ENCODE results near the gene DNAH6.
"Not testable (repeated sequence)": the region's sequence is repeated elsewhere in the genome, so short reads cannot be mapped to it uniquely, and the experiment has no call there.

Gene DNAH6

DNA sequence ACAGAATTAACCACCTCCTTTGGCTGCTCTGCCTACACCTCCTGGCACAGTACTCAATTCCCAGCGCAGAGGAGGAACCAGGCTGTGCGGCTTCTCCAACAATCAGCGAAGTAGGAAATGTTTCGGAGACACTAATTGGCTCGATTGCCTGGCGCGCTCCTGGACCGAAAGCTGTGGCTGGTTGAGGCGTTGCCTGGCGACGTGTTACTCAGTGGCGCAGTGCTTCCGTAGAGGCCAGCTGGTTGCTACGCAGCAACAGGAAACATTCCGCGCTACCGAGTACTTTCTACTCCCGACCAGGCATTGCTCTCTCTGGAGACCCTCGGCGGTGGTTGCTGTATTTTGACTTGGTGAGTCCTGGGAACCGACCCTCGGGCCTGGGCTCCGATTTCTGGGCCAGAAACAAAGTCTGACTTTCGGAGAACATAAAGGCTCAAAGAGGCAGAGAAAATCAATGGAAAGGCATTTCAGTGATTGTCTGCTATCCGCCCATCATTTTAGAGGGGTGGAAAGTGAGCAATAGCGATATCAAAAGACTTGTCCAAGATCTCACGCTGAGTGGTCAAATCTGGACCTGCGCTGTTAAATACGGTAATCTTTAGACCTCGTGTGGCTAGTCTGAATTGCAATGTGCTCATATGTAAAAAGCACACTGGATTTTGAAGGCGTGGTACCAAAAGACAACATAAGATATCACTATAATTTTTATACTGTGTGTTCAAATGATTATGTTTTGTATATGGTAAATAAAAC, at the start of gene DNAH6:
DNAH6 (plus strand) TSS at position 265 of the 753 bp plus-strand sequence. CDS start 1,329 bp downstream, outside the sequence.
- Histone ChIP-seq H3K27me3 (no peaks in the 10 kb centered on the region), H3K9me3 (replicated peaks in 1 of 11) (peaks cover 6 to 23% (median 15%) of the 10 kb centered on the region in 11 experiments), H3K4me2 (peak within 1 kb of the TSS in 10 of 11 experiments; percentile 12 to 59 (median 30); a peak in 16 of 22 replicates), H3K9ac (peak within 1 kb of the TSS in 1 of 11 experiments; percentile 61; a peak in 1 of 22 replicates), H4K20me1 (no peaks in the 10 kb centered on the region), H3K27ac (peak within 1 kb of the TSS in 1 of 11 experiments; percentile 64; a peak in 1 of 22 replicates), H3K4me3 (peak within 1 kb of the TSS in 5 of 10 experiments; percentile 24 to 57 (median 34); a peak in 6 of 20 replicates), H3K4me1 (peaks cover 0 to 8% (median 3%) of the 10 kb centered on the region in 10 experiments; a peak in 7 of 20 replicates), H3K36me3 (no peaks in the 10 kb centered on the region; a peak in 1 of 22 replicates)
- TF ChIP-seq Cebpa-rat (IDR thresholded peaks at IDR 0.05): no peak

DNA sequence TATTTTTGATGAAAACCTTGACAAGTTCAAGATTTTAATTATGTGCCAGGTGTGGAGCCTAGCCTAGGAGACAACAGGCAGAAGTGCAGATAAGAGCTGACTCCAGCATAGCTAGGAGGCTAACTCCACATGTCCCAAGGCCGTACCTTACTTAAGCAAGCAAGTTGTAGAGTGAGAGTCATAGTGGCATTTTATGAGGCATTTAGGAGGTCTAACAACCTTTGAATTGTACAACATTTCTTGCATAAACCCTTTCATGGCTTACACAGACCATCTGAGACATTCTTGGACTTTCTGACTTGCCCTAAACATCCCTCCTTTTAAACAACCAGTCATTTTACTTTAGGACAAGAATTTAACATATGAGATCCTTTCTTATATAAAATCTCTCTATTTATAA, 48.9 kb upstream of the DNAH6 start:
- H3K4me2 ChIP-seq: no peak overlapping the region
- no peak overlapping the region for H3K9ac ChIP-seq
- H3K36me3 ChIP-seq: peaks cover 0 to 29% (median 22%) of the 10 kb centered on the region in 11 experiments; a peak in 14 of 22 replicates
- no peak overlapping the region for H3K27ac ChIP-seq
- H3K4me1 ChIP-seq: no peaks in the 10 kb centered on the region
- TF ChIP-seq Cebpa-rat (IDR thresholded peaks at IDR 0.05): no peak
- H3K27me3 ChIP-seq: no peaks in the 10 kb centered on the region
- H3K9me3 ChIP-seq (replicated peaks in 1 of 11): peaks cover 65 to 78% (median 71%) of the 10 kb centered on the region in 11 experiments
- H4K20me1 ChIP-seq: no peaks in the 10 kb centered on the region
- H3K4me3 ChIP-seq: no peak overlapping the region

DNA sequence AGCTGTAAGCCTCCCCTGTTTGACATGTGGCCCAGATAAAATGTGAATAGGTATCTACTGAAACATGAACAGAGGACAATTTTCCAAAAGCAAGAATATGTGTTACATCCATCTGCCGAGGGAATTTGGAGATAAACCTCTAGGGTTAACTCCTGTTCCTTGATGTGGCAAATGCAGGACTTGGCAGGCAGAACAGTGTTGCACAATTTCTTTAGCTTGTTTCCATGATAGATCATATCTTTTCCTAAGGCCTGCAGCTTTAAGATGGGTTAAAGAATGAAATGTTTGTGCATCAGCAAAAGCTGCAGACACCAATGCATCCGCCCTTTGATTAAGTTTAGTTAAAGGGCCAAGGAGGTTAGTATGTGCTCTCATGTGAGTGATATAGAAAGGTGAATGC, 43.9 kb upstream of the DNAH6 start:
- not testable (repeated sequence) for H3K27ac ChIP-seq, H3K4me1 ChIP-seq, H3K4me2 ChIP-seq, H3K27me3 ChIP-seq, H3K9ac ChIP-seq, H4K20me1 ChIP-seq, H3K4me3 ChIP-seq
- Histone ChIP-seq H3K9me3 (replicated peaks in 1 of 11) (peaks cover 66 to 93% (median 82%) of the 10 kb centered on the region in 11 experiments), H3K36me3 (peaks cover 0 to 36% (median 24%) of the 10 kb centered on the region in 11 experiments; a peak in 15 of 22 replicates)

DNA sequence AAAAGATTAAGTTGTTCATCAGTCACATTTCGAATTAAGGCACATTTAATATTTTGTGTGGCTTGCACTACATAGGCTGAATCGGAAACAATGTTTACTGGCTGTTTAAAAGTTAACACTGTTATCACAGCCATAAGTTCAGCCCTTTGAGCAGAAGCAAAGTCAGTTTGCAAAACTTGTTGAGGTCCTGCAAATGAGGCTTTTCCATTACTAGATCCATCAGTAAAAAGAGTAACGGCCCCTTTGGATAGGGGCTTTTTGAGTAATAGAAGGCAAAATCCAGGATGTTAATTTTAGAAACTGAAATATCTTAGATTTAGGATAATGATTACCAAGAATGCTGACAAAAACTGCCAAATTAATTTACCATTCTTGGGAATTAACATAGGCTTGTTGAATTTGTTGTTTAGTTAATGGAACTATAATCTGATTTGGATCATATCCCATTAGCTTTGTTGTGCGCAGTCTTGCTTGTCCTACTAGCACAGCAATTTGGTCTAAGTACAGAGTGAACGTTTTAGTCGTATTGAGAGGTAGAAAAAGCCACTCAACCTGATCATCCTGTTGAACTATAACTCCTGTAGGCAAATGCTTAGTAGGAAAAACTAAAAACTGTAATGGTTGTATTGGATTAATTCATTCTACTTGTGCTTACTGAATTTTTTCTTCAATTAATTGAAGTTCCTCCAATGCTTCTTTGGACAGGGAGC, 43.3 kb upstream of the DNAH6 start:
- H3K4me3 ChIP-seq: no peak overlapping the region
- H3K9ac ChIP-seq: no peak overlapping the region
- H3K4me1 ChIP-seq: no peaks in the 10 kb centered on the region
- H3K27ac ChIP-seq: no peak overlapping the region
- H3K27me3 ChIP-seq: no peaks in the 10 kb centered on the region
- peaks cover 0 to 42% (median 29%) of the 10 kb centered on the region in 11 experiments; a peak in 16 of 22 replicates for H3K36me3 ChIP-seq
- no peak overlapping the region for H3K4me2 ChIP-seq
- TF ChIP-seq Cebpa-rat (IDR thresholded peaks at IDR 0.05): no peak
- no peaks in the 10 kb centered on the region for H4K20me1 ChIP-seq
- peaks cover 68 to 95% (median 84%) of the 10 kb centered on the region in 11 experiments for H3K9me3 ChIP-seq (replicated peaks in 1 of 11)

- Histone ChIP-seq H3K9ac (no peak overlapping the region), H4K20me1 (no peaks in the 10 kb centered on the region), H3K4me3 (no peak overlapping the region), H3K9me3 (replicated peaks in 1 of 11) (peaks cover 68 to 94% (median 83%) of the 10 kb centered on the region in 11 experiments), H3K4me2 (no peak overlapping the region), H3K4me1 (no peaks in the 10 kb centered on the region), H3K27me3 (no peaks in the 10 kb centered on the region), H3K36me3 (peaks cover 0 to 42% (median 32%) of the 10 kb centered on the region in 11 experiments; a peak in 17 of 22 replicates), H3K27ac (no peak overlapping the region)
- TF ChIP-seq Cebpa-rat (IDR thresholded peaks at IDR 0.05): no peak
Observed at GRCh38 chr2:84474176-84474575, 42.1 kb upstream of the DNAH6 start.

DNA sequence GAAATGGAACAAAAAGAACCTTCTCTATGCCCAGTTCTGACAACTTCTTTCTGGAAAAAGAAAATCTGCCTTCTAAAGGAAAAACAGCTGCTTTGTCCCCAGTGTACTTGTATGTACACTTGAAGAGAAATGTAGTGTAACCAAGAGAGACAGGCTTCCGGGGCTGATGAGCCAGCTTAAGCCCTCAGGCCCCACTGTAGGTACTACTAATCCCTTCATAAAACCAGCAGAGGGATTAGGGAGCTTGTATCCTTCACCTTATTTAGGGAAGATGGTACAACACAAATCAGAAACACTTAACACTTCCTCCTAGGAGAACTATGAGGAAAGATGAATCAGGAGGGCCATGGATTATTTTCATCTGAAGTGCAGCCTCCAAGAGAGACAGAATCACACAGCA, 38.4 kb upstream of the DNAH6 start:
- peaks cover 0 to 27% (median 13%) of the 10 kb centered on the region in 11 experiments; a peak in 12 of 22 replicates for H3K36me3 ChIP-seq
- no peak for TF ChIP-seq Cebpa-rat (IDR thresholded peaks at IDR 0.05)
- H3K9ac ChIP-seq: no peak overlapping the region
- H3K4me2 ChIP-seq: no peak overlapping the region
- no peak overlapping the region for H3K4me3 ChIP-seq
- H3K27me3 ChIP-seq: no peaks in the 10 kb centered on the region
- no peak overlapping the region for H3K27ac ChIP-seq
- peaks cover 42 to 61% (median 50%) of the 10 kb centered on the region in 11 experiments for H3K9me3 ChIP-seq (replicated peaks in 1 of 11)
- no peaks in the 10 kb centered on the region for H4K20me1 ChIP-seq
- H3K4me1 ChIP-seq: peaks cover 0 to 13% (median 6%) of the 10 kb centered on the region in 10 experiments; a peak in 7 of 20 replicates

DNA sequence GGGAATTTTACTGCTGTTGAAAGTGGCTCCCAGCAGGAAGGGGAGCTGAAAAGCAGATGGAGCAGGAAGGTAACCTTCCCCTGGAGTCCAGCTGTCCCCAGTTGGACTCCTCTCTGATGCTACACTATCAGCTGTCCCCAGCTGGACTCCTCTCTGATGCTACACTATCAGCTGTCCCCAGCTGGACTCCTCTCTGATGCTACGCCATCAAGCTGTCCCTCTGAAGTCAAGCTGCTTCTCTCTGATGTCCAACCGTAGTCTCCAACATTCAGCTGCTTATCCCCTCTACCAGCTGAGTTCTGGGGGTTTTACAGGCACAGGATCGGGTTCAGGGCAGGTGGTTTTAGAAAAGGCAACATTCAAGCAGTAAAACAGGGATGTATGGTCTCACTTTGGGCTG, 37.4 kb upstream of the DNAH6 start:
- Histone ChIP-seq H4K20me1 (no peaks in the 10 kb centered on the region), H3K27me3 (no peaks in the 10 kb centered on the region), H3K4me1 (peaks cover 0 to 13% (median 6%) of the 10 kb centered on the region in 10 experiments; a peak in 7 of 20 replicates), H3K27ac (no peak overlapping the region), H3K4me3 (no peak overlapping the region), H3K9ac (no peak overlapping the region), H3K4me2 (no peak overlapping the region), H3K36me3 (peaks cover 0 to 27% (median 13%) of the 10 kb centered on the region in 11 experiments; a peak in 12 of 22 replicates), H3K9me3 (replicated peaks in 1 of 11) (peaks cover 42 to 58% (median 49%) of the 10 kb centered on the region in 11 experiments)
- no peak for TF ChIP-seq Cebpa-rat (IDR thresholded peaks at IDR 0.05)

DNA sequence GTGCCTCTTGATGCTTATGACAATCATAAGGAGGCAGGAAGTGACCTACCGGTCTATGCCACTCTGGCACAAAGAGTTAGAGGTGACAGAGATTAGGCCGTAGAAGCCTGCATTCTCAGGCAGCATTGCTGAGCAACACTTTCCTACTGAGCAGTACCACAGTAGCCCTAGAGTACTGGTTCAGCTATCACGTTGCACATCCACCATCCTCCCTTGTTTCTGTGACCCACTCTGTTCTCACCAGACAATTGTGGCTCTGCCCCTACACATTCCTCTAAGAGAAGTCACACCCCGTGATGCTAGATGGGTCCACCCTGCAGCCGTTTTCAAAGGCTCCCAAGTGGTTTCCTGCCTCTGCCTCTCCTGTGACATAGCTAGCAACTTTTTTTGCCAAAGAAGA, 34.6 kb upstream of the DNAH6 start:
- H3K27ac ChIP-seq: no peak overlapping the region
- peaks cover 0 to 13% (median 6%) of the 10 kb centered on the region in 10 experiments; a peak in 7 of 20 replicates for H3K4me1 ChIP-seq
- TF ChIP-seq Cebpa-rat (IDR thresholded peaks at IDR 0.05): no peak
- peak overlapping the region in 3 of 11 experiments; percentile 6 to 38 (median 16); a peak in 3 of 22 replicates for H3K4me2 ChIP-seq
- H3K9me3 ChIP-seq (replicated peaks in 1 of 11): peaks cover 22 to 30% (median 24%) of the 10 kb centered on the region in 11 experiments
- no peak overlapping the region for H3K4me3 ChIP-seq
- H3K36me3 ChIP-seq: peaks cover 0 to 27% (median 13%) of the 10 kb centered on the region in 11 experiments; a peak in 12 of 22 replicates
- H4K20me1 ChIP-seq: no peaks in the 10 kb centered on the region
- H3K27me3 ChIP-seq: no peaks in the 10 kb centered on the region
- no peak overlapping the region for H3K9ac ChIP-seq

GRCh38 chr2:84482603-84483002, 33.7 kb upstream of the DNAH6 start:
- TF ChIP-seq Cebpa-rat (IDR thresholded peaks at IDR 0.05): no peak
- H3K4me1 ChIP-seq: peaks cover 0 to 13% (median 6%) of the 10 kb centered on the region in 10 experiments; a peak in 7 of 20 replicates
- H3K27ac ChIP-seq: no peak overlapping the region
- H3K4me3 ChIP-seq: no peak overlapping the region
- peak overlapping the region in 3 of 11 experiments; percentile 6 to 38 (median 16); a peak in 4 of 22 replicates for H3K4me2 ChIP-seq
- no peak overlapping the region for H3K9ac ChIP-seq
- no peaks in the 10 kb centered on the region for H3K27me3 ChIP-seq
- H3K9me3 ChIP-seq (replicated peaks in 1 of 11): peaks cover 13 to 21% (median 15%) of the 10 kb centered on the region in 11 experiments
- H3K36me3 ChIP-seq: peaks cover 0 to 20% (median 7%) of the 10 kb centered on the region in 11 experiments; a peak in 10 of 22 replicates
- H4K20me1 ChIP-seq: no peaks in the 10 kb centered on the region

Data from BLaER1 treated with 17β-estradiol and CSF1 and Interleukin-3, amounts not matched to agents 10 nM and 100 nM (cell line).